K562 (cell line): ENCODE data around the gene FAM83G. TPM values are rescaled to one million over a fixed set of nuclear protein-coding genes. Genes with fewer than 3 reads are reported as not detected.

Source experiments
- ATAC-seq: fragments of 200-7000 bp; cut with Tn5 transposase; 3 replicates; pipeline ENCODE4 v1.9.1; 2020; ENCODE audit warnings: moderate library complexity
- BruUV-seq: library from RNA; stranded (reverse); fragments of 400-500 nt; replicated peaks from 2 replicates; lab custom pipeline; 2021; lab: Mats Ljungman, UMichigan
- CTCF ChIA-PET: fragments of 300-600 bp; formaldehyde crosslinking; extraction: SDS; loops from one replicate; lab custom pipeline; 2021; ENCODE audit warnings: low intra/inter-chr PET ratio; lab: Yijun Ruan, JAX
- POLR2A ChIA-PET: fragments of 300-600, 350-650 bp; sonication (Branson Sonifier 250); formaldehyde crosslinking; extraction: SDS; loops from one replicate; lab custom pipeline; 2021; ENCODE audit warnings: antibody characterized with exemption, inconsistent platforms; lab: Yijun Ruan, JAX
- DNase-seq, 4 experiments: peaks; one replicate each; pipeline versions ENCODE4 v3.0.0 to v3.0.0-alpha.2; 2011 to 2018; ENCODE audit warnings: low spot score in 3 of 4, mixed read lengths in 3 of 4; ENCODE audit errors: extremely low read depth in 1 of 4
- FAIRE-seq: peaks from 2 replicates; lab custom pipeline; 2011; peaks lifted over from hg19 to GRCh38; lab: Jason Lieb, UNC
- H2AFZ ChIP-seq: 2 replicates; pipeline ENCODE4 v1.6.0; 2011; ENCODE audit warnings: low read depth, low read length, control low read depth, inconsistent platforms
- H3K27ac ChIP-seq: fragments of 200-600 bp; 3 replicates; pipeline ENCODE4 v1.8.0; 2011; ENCODE audit warnings: low read depth, mild to moderate bottlenecking, control low read depth, inconsistent platforms, low read length, moderate library complexity, mixed read lengths; ENCODE audit errors: extremely low read depth
- H3K27me3 ChIP-seq, 2 experiments: fragments of 300-600 bp in 1 of 2; 2 replicates in 1 of 2; 3 replicates in 1 of 2; pipeline versions ENCODE4 v1.6.0 to v1.8.0; 2011; ENCODE audit warnings: inconsistent platforms in 2 of 2, low read length in 2 of 2, mild to moderate bottlenecking in 1 of 2, mixed read lengths in 1 of 2, moderate library complexity in 1 of 2; ENCODE audit not compliant: control insufficient read depth in 2 of 2, insufficient read depth in 2 of 2
- H3K36me3 ChIP-seq: fragments of 300-600 bp; 3 replicates; pipeline ENCODE4 v1.8.0; 2011; ENCODE audit warnings: mild to moderate bottlenecking, low read length, inconsistent platforms; ENCODE audit not compliant: control insufficient read depth, insufficient read depth
- H3K4me1 ChIP-seq, 2 experiments: fragments of 200-600 bp in 1 of 2; replicated peaks in 1 of 2; 2 replicates in 1 of 2; 3 replicates in 1 of 2; pipeline versions ENCODE4 v1.5.1 to v1.8.0; 2011; ENCODE audit warnings: inconsistent platforms in 2 of 2, low read length in 2 of 2, mild to moderate bottlenecking in 1 of 2, mixed read lengths in 1 of 2, moderate library complexity in 1 of 2; ENCODE audit not compliant: control insufficient read depth in 2 of 2, insufficient read depth in 2 of 2
- H3K4me2 ChIP-seq: 2 replicates; pipeline ENCODE4 v1.6.1; 2011; ENCODE audit warnings: low read length, control low read depth, inconsistent platforms, mixed read lengths; ENCODE audit not compliant: insufficient read depth
- H3K4me3 ChIP-seq: fragments of 200-600 bp; sonication (generic), shearing (Covaris generic); 2 replicates; pipeline ENCODE4 v1.5.1; 2016; ENCODE audit warnings: control low read depth, inconsistent platforms
- H3K79me2 ChIP-seq: fragments of 200-600 bp; 3 replicates; pipeline ENCODE4 v1.8.0; 2011; ENCODE audit warnings: low read length, inconsistent platforms; ENCODE audit not compliant: control insufficient read depth, insufficient read depth
- H3K9ac ChIP-seq, 2 experiments: 2 replicates each; pipeline versions ENCODE4 v1.6.0 to v1.6.1; 2011; ENCODE audit warnings: low read depth in 2 of 2, low read length in 2 of 2, control low read depth in 1 of 2, inconsistent platforms in 1 of 2, mild to moderate bottlenecking in 1 of 2, mixed read lengths in 1 of 2; ENCODE audit not compliant: insufficient read depth in 1 of 2
- H3K9me1 ChIP-seq: one replicate; pipeline ENCODE4 v1.6.0; 2011; ENCODE audit warnings: inconsistent platforms, mild to moderate bottlenecking, low read length, moderate library complexity; ENCODE audit not compliant: control insufficient read depth, insufficient read depth
- H3K9me3 ChIP-seq: replicated peaks from 2 replicates; pipeline ENCODE4 v1.5.1; 2011; ENCODE audit warnings: low read depth, low read length, inconsistent platforms; ENCODE audit not compliant: control insufficient read depth, insufficient read depth
- H4K20me1 ChIP-seq: replicated peaks from 2 replicates; pipeline ENCODE4 v1.6.1; 2011; ENCODE audit warnings: low read length, inconsistent platforms, mixed read lengths; ENCODE audit not compliant: control insufficient read depth, insufficient read depth
- BCL6 ChIP-seq: fragments of 250-450 bp; sonication (Bioruptor Pico); IDR thresholded peaks from 2 replicates; pipeline ENCODE4 v1.4.0; 2020
- BCOR ChIP-seq: fragments of 450-650 bp; IDR thresholded peaks from 2 replicates; pipeline ENCODE4 v1.6.1; 2016
- ELF2 ChIP-seq: fragments of 250-450 bp; sonication (Bioruptor Pico); IDR thresholded peaks from 2 replicates; pipeline ENCODE4 v1.5.0; 2021; ENCODE audit warnings: mild to moderate bottlenecking
- FOXA1 ChIP-seq: fragments of 450-650 bp; IDR thresholded peaks from 2 replicates; pipeline ENCODE4 v1.6.1; 2016; ENCODE audit warnings: mild to moderate bottlenecking, borderline replicate concordance
- FOXJ2 ChIP-seq: fragments of 200-800 bp; sonication (Bioruptor generic); IDR thresholded peaks from 2 replicates; pipeline ENCODE4 v1.6.1; 2016; ENCODE audit warnings: missing genetic modification characterization, missing compliant biosample characterization
- HMGN3 ChIP-seq: IDR thresholded peaks from 2 replicates; pipeline ENCODE4 v1.6.1; 2011; ENCODE audit warnings: borderline replicate concordance, low read depth, mild to moderate bottlenecking, mixed read lengths, low read length; ENCODE audit not compliant: insufficient read length; ENCODE audit errors: extremely low read depth
- KDM4B ChIP-seq, 2 experiments: fragments of 450-650 bp in 1 of 2; sonication (generic) in 1 of 2; IDR thresholded peaks; 2 replicates each; pipeline ENCODE4 v1.6.1; 2016 to 2017; ENCODE audit warnings: borderline replicate concordance in 2 of 2, antibody characterized with exemption in 1 of 2, low read depth in 1 of 2, mild to moderate bottlenecking in 1 of 2
- MCM7 ChIP-seq, 2 experiments: fragments of 450-650 bp; IDR thresholded peaks; 2 replicates each; pipeline ENCODE4 v1.6.1; 2016 to 2018
- MEF2A ChIP-seq: IDR thresholded peaks from 2 replicates; pipeline ENCODE4 v1.6.1; 2011; ENCODE audit warnings: low read depth, mild to moderate bottlenecking, low read length, moderate library complexity; ENCODE audit not compliant: control insufficient read depth
- MIER1 ChIP-seq: fragments of 450-650 bp; IDR thresholded peaks from 2 replicates; pipeline ENCODE4 v1.6.1; 2016; ENCODE audit warnings: antibody characterized with exemption, mild to moderate bottlenecking, low read depth
- NCOR1 ChIP-seq: fragments of 450-650 bp; IDR thresholded peaks from 2 replicates; pipeline ENCODE4 v1.6.1; 2016; ENCODE audit warnings: mild to moderate bottlenecking, moderate library complexity
- TAL1 ChIP-seq: fragments of 450-650 bp; IDR thresholded peaks from 2 replicates; pipeline ENCODE4 v1.6.1; 2016; ENCODE audit warnings: mild to moderate bottlenecking
- ZNF184 ChIP-seq: sonication (generic); formaldehyde crosslinking; IDR thresholded peaks from 2 replicates; pipeline ENCODE4 v1.5.0; 2020; ENCODE audit warnings: missing genetic modification reagents
- WGBS: fragments of 100-300 bp; shearing (Covaris generic); methylation state at CpG from one replicate; pipeline ENCODE4 v1.1.6; 2016; ENCODE audit warnings: low coverage, mixed read lengths; ENCODE audit not compliant: insufficient coverage; ENCODE audit errors: missing lambda C conversion rate; 5-methylcytosine and 5-hydroxymethylcytosine counted together
- in situ Hi-C: fragments of 300-500 bp; cut with MboI; formaldehyde crosslinking; loops from 4 replicates; pipeline ENCODE4 v1.15.0; 2018; ENCODE audit warnings: inconsistent platforms, mixed read lengths
- intact Hi-C: fragments of 100-400 bp; cut with micrococcal nuclease; formaldehyde crosslinking; loops from 2 replicates; pipeline ENCODE4 v1.14.2; 2022
- polyA plus RNA-seq, 8 experiments: library from polyadenylated mRNA; depleted of rRNA in 4 of 8; stranded (reverse) in 5 of 8; unstranded in 3 of 8; fragments of >200 nt; fragmentation: Nextera tagmentation in 2 of 8; fragmentation: Illumina TruSeq in 1 of 8; extraction: Ambion mirVana in 2 of 8; extraction: Trizol in 1 of 8; gene quantifications; 2 replicates each; pipeline versions ENCODE4 v1.2.1 to v1.2.3, GENCODE V29; 2011 to 2014; ENCODE audit warnings: inconsistent platforms in 1 of 8, missing spikeins in 1 of 8
- total RNA-seq, 7 experiments: library from RNA; depleted of rRNA in 6 of 7; stranded (reverse); fragments of >200 nt in 6 of 7; fragmentation: Illumina TruSeq in 2 of 7; extraction: Trizol in 2 of 7; gene quantifications; 2 replicates each; pipeline versions ENCODE4 v1.2.1 to v1.2.3, GENCODE V29; 2011 to 2021; ENCODE audit warnings: low replicate concordance in 1 of 7
- TF ChIP-seq, protein P1 (sequence below): fragments of 450-650 bp; IDR thresholded peaks from one replicate; pipeline ENCODE4 v1.6.1; 2018; ENCODE audit warnings: mild to moderate bottlenecking, moderate library complexity; ENCODE audit not compliant: partially characterized antibody

Gene FAM83G
- total and polyA plus RNA-seq, 9 of the 15 experiments (the other 6 are each of a cell fraction or from before 2014, with no cell fraction given) = 0.04 to 10.3 (median 4.5) TPM; not detected in 1

DNA sequence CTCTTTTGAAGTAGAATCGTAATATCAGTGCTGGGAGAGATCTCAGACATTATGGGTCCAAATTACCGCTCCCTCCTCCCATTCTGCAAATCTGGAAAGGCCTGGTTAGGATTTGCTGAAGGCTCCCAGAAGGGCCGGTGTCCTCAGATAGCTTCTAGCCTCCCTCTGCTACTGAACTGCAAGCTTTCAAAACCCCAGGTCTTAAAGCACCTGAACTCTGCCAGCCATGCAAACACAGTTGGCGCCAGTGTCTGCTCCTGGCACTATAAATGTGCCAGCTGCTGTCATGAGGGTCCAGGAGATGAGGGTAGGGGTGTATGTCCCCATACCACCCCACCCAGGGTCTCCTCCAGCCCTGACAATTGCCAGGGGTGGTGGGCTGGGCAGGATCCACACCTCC, 28.4 kb downstream of the FAM83G start:
- POLR2A ChIA-PET = interaction anchor here (0.6 to 0.9 kb wide), 3 partner anchors 15 to 25 kb away, joined by 3 to 4 read pairs (median 3); no protein-coding TSS in a partner anchor

More for the DNA sequence above, 28.4 kb downstream of the FAM83G start:
- Histone ChIP-seq H2AFZ (no peak overlapping the region), H4K20me1 (no peaks in the 10 kb centered on the region), H3K36me3 (peaks cover 42% of the 10 kb centered on the region; the same call in 1 of the 3 replicates), H3K4me3 (no peak overlapping the region), H3K9me3 (no peaks in the 10 kb centered on the region), H3K79me2 (no peaks in the 10 kb centered on the region), H3K27me3 (no peaks in the 10 kb centered on the region)
- DNase-seq (no peak), FAIRE-seq (no peak), ATAC-seq (no peak)
- intact Hi-C loops (no loop called here), in situ Hi-C loops (loop anchor here (5.0 kb wide), 1 partner anchor 41 kb away; no protein-coding TSS in a partner anchor)
- 89% methylated on average over 3 of the region's 4 CpGs for WGBS
- CTCF ChIA-PET = no interaction called here
- BruUV-seq = no TSS peak
- TF ChIP-seq TAL1 (no peak), NCOR1 (no peak), MEF2A (no peak), FOXJ2 (tag) (no peak), FOXA1 (no peak), KDM4B (IDR thresholded peaks at IDR 0.05; ENCODE audit: borderline replicate concordance in 2 of 2, low read depth in 1 of 2) (no peak), HMGN3 (no peak), BCOR (no peak), MCM7 (IDR thresholded peaks at IDR 0.05) (no peak), MIER1 (no peak), ZNF184 (CRISPR knock-in tag) (no peak), ELF2 (CRISPR knock-in tag) (no peak), BCL6 (no peak)
- TF ChIP-seq, protein P1, sequence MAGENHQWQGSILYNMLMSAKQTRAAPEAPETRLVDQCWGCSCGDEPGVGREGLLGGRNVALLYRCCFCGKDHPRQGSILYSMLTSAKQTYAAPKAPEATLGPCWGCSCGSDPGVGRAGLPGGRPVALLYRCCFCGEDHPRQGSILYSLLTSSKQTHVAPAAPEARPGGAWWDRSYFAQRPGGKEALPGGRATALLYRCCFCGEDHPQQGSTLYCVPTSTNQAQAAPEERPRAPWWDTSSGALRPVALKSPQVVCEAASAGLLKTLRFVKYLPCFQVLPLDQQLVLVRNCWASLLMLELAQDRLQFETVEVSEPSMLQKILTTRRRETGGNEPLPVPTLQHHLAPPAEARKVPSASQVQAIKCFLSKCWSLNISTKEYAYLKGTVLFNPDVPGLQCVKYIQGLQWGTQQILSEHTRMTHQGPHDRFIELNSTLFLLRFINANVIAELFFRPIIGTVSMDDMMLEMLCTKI = no peak
- TF ChIP-seq, all 486 proteins: peak for 0
- Histone ChIP-seq H3K4me1 (peaks cover 0 to 30% of the 10 kb centered on the region in 2 experiments; a peak in 3 of 5 replicates), H3K9ac (no peak overlapping the region), H3K4me2 (no peak overlapping the region), H3K27ac (no peak overlapping the region), H3K9me1 (no peaks in the 10 kb centered on the region)
